ENCODE results near the gene ANKRD55.
A peak's percentile ranks its signal among the peaks of the same experiment; 100 is the strongest.

DNA sequence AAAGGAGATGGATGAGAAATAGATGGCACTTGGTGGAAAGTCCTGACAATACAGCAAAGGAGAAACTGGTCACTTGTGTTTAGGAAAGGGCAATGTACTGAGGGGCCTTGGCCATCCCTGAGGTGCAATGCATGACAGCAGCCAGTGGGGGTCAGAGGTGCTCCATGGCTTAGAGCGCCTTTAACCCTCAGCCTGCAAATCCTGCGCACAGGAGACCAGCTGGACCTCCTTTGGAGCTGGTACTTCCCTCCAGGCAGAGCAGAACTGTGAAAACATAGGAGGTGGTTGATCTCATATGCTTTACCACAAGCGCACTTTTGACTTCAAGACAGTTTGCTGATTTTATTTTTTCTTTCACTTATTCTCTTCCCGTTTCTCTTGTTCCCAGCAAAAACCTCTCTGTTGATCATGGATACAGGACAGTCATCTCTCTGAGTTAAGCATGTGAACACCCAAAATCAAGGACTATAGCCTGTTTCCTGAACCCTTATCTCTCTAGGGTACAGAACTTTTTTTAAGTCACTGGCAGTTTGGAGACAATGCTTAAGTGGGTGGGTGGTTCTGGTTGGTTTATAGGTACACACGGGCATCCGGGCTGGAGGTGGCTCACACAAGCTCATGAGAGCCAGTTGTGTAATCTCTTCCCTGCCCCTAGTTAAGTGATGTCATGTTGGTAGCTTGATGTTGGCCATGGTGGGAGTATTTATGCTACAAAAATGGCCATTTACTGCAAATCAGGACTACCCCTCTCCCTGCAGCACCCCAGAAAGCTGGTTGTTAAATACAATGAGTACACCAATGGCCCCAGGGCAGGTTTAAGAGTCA lies 37.6 kb upstream of the ANKRD55 start:
- TF ChIP-seq, protein P1, sequence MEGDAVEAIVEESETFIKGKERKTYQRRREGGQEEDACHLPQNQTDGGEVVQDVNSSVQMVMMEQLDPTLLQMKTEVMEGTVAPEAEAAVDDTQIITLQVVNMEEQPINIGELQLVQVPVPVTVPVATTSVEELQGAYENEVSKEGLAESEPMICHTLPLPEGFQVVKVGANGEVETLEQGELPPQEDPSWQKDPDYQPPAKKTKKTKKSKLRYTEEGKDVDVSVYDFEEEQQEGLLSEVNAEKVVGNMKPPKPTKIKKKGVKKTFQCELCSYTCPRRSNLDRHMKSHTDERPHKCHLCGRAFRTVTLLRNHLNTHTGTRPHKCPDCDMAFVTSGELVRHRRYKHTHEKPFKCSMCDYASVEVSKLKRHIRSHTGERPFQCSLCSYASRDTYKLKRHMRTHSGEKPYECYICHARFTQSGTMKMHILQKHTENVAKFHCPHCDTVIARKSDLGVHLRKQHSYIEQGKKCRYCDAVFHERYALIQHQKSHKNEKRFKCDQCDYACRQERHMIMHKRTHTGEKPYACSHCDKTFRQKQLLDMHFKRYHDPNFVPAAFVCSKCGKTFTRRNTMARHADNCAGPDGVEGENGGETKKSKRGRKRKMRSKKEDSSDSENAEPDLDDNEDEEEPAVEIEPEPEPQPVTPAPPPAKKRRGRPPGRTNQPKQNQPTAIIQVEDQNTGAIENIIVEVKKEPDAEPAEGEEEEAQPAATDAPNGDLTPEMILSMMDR (conservative IDR thresholded peaks at IDR 0.05 in 1 of 2, IDR thresholded peaks at IDR 0.05 in 1 of 2; ENCODE audit: low read depth in 1 of 2, low read length in 2 of 2) = peak; percentile 99 to 100
- TF ChIP-seq EZH2 (IDR thresholded peaks at IDR 0.05; ENCODE audit: low read length, missing control alignments) = no peak

All from fibroblast of lung (primary cell).